Bronchial epithelial cell (primary cell): Measurements from ENCODE around the gene KIAA1671. TPM values are rescaled to one million over a fixed set of nuclear protein-coding genes. Genes with fewer than 3 reads are reported as not detected.

Experiments
- DNase-seq: peaks from one replicate; pipeline ENCODE4 v3.0.0-alpha.2; 2010; ENCODE audit warnings: low read depth
- FAIRE-seq: peaks from 2 replicates; lab custom pipeline; 2011; peaks lifted over from hg19 to GRCh38; lab: Jason Lieb, UNC
- H3K27me3 ChIP-seq: 2 replicates; pipeline ENCODE4 v1.5.1; 2011; ENCODE audit warnings: low read length; ENCODE audit not compliant: control insufficient read depth, insufficient read depth
- H3K36me3 ChIP-seq: 2 replicates; pipeline ENCODE4 v1.5.1; 2011; ENCODE audit warnings: low read length; ENCODE audit not compliant: control insufficient read depth, insufficient read depth
- H3K4me3 ChIP-seq: 2 replicates; pipeline ENCODE4 v1.5.1; 2011; ENCODE audit warnings: mild to moderate bottlenecking, low read depth, low read length, control low read depth
- CTCF ChIP-seq: IDR thresholded peaks from 2 replicates; pipeline ENCODE4 v1.5.1; 2011; ENCODE audit warnings: mild to moderate bottlenecking, moderate library complexity, low read length, control low read depth, inconsistent platforms; ENCODE audit not compliant: insufficient read depth, severe bottlenecking
- total RNA-seq: library from RNA; depleted of rRNA; stranded (reverse); fragments of >200 nt; gene quantifications from 2 replicates; pipeline ENCODE4 v1.2.1, GENCODE V29; 2014

The KIAA1671 gene
- total RNA-seq, 1 donor from 2014 or later = 14.7 TPM

- no peak for FAIRE-seq
- no peak for DNase-seq
- H3K36me3 ChIP-seq = peaks cover 1% of the 10 kb centered on the region
- H3K27me3 ChIP-seq = no peaks in the 10 kb centered on the region
- no peak overlapping the region for H3K4me3 ChIP-seq
- TF ChIP-seq CTCF = no peak
Measured at GRCh38 chr22:25101501-25101900, 149.0 kb downstream of the KIAA1671 start.

GRCh38 chr22:25101986-25102385, 149.5 kb downstream of the KIAA1671 start:
- DNase-seq = no peak
- Histone ChIP-seq H3K36me3 (no peaks in the 10 kb centered on the region), H3K4me3 (no peak overlapping the region), H3K27me3 (no peaks in the 10 kb centered on the region)
- no peak for TF ChIP-seq CTCF
- no peak for FAIRE-seq

GRCh38 chr22:25102722-25103121, 150.2 kb downstream of the KIAA1671 start:
- TF ChIP-seq CTCF = no peak
- H3K27me3 ChIP-seq = no peaks in the 10 kb centered on the region
- no peaks in the 10 kb centered on the region for H3K36me3 ChIP-seq
- no peak for FAIRE-seq
- H3K4me3 ChIP-seq = no peak overlapping the region
- DNase-seq = no peak

GRCh38 chr22:25104367-25104766, 151.9 kb downstream of the KIAA1671 start:
- DNase-seq = no peak
- TF ChIP-seq CTCF = no peak
- H3K27me3 ChIP-seq = no peaks in the 10 kb centered on the region
- no peak overlapping the region for H3K4me3 ChIP-seq
- FAIRE-seq = no peak
- H3K36me3 ChIP-seq = peaks cover 2% of the 10 kb centered on the region

- Histone ChIP-seq H3K36me3 (peaks cover 2% of the 10 kb centered on the region), H3K4me3 (no peak overlapping the region), H3K27me3 (no peaks in the 10 kb centered on the region)
- FAIRE-seq (no peak), DNase-seq (no peak)
- no peak for TF ChIP-seq CTCF
Measured at GRCh38 chr22:25105817-25106650, 153.5 kb downstream of the KIAA1671 start.
